ENCODE measurements around the gene MMP7.

The MMP7 gene

GRCh38 chr11:102486584-102486983 is 44.0 kb downstream of the MMP7 start:
- Histone ChIP-seq H3K27ac (no peak overlapping the region), H3K4me1 (no peaks in the 10 kb centered on the region), H3K9ac (no peak overlapping the region), H3K4me2 (no peak overlapping the region), H3K27me3 (no peaks in the 10 kb centered on the region), H3K4me3 (no peak overlapping the region), H3K9me3 (no peaks in the 10 kb centered on the region), H3K36me3 (no peaks in the 10 kb centered on the region), H4K20me1 (no peaks in the 10 kb centered on the region)
- no peak for TF ChIP-seq Cebpa-rat (IDR thresholded peaks at IDR 0.05)

GRCh38 chr11:102485095-102485722 is 45.3 kb downstream of the MMP7 start:
- H3K9ac ChIP-seq: no peak overlapping the region
- H3K4me2 ChIP-seq: no peak overlapping the region
- H3K27ac ChIP-seq: no peak overlapping the region
- H3K4me1 ChIP-seq: no peaks in the 10 kb centered on the region
- H3K9me3 ChIP-seq: no peaks in the 10 kb centered on the region
- no peaks in the 10 kb centered on the region for H3K27me3 ChIP-seq
- H4K20me1 ChIP-seq: no peaks in the 10 kb centered on the region
- no peak for TF ChIP-seq Cebpa-rat (IDR thresholded peaks at IDR 0.05)
- no peaks in the 10 kb centered on the region for H3K36me3 ChIP-seq
- no peak overlapping the region for H3K4me3 ChIP-seq

- no peak for TF ChIP-seq Cebpa-rat (IDR thresholded peaks at IDR 0.05)
- no peaks in the 10 kb centered on the region for H3K36me3 ChIP-seq
- H3K4me3 ChIP-seq: no peak overlapping the region
- no peaks in the 10 kb centered on the region for H3K27me3 ChIP-seq
- H3K9ac ChIP-seq: no peak overlapping the region
- peaks cover under 1% of the 10 kb centered on the region; the same call in 1 of the 2 replicates for H3K4me1 ChIP-seq
- H3K9me3 ChIP-seq: no peaks in the 10 kb centered on the region
- no peak overlapping the region for H3K27ac ChIP-seq
- H3K4me2 ChIP-seq: no peak overlapping the region
- H4K20me1 ChIP-seq: no peaks in the 10 kb centered on the region
Measured at GRCh38 chr11:102482433-102482832, 48.1 kb downstream of the MMP7 start.

GRCh38 chr11:102479733-102480132 is 50.8 kb downstream of the MMP7 start:
- Histone ChIP-seq H3K9ac (no peak overlapping the region), H3K36me3 (no peaks in the 10 kb centered on the region), H3K4me2 (no peak overlapping the region), H3K4me1 (peaks cover 13% of the 10 kb centered on the region), H3K9me3 (no peaks in the 10 kb centered on the region), H3K27me3 (no peaks in the 10 kb centered on the region), H3K27ac (no peak overlapping the region), H3K4me3 (no peak overlapping the region), H4K20me1 (no peaks in the 10 kb centered on the region)
- no peak for TF ChIP-seq Cebpa-rat (IDR thresholded peaks at IDR 0.05)

GRCh38 chr11:102478673-102479299 is 51.8 kb downstream of the MMP7 start:
- no peaks in the 10 kb centered on the region for H3K9me3 ChIP-seq
- H3K36me3 ChIP-seq: no peaks in the 10 kb centered on the region
- TF ChIP-seq Cebpa-rat (IDR thresholded peaks at IDR 0.05): no peak
- H3K4me3 ChIP-seq: no peak overlapping the region
- no peak overlapping the region for H3K27ac ChIP-seq
- H3K4me2 ChIP-seq: no peak overlapping the region
- H3K4me1 ChIP-seq: peaks cover 13% of the 10 kb centered on the region
- H3K9ac ChIP-seq: no peak overlapping the region
- H4K20me1 ChIP-seq: no peaks in the 10 kb centered on the region
- H3K27me3 ChIP-seq: no peaks in the 10 kb centered on the region

GRCh38 chr11:102476812-102477211 is 53.7 kb downstream of the MMP7 start:
- H3K4me2 ChIP-seq: peak overlapping the region; percentile 49
- H3K9me3 ChIP-seq: no peaks in the 10 kb centered on the region
- H3K27ac ChIP-seq: no peak overlapping the region
- peaks cover 13% of the 10 kb centered on the region for H3K4me1 ChIP-seq
- no peaks in the 10 kb centered on the region for H3K36me3 ChIP-seq
- no peak overlapping the region for H3K4me3 ChIP-seq
- H3K9ac ChIP-seq: no peak overlapping the region
- no peaks in the 10 kb centered on the region for H3K27me3 ChIP-seq
- H4K20me1 ChIP-seq: no peaks in the 10 kb centered on the region
- TF ChIP-seq Cebpa-rat (IDR thresholded peaks at IDR 0.05): no peak

GRCh38 chr11:102476069-102476468 is 54.5 kb downstream of the MMP7 start:
- no peak overlapping the region for H3K4me3 ChIP-seq
- no peaks in the 10 kb centered on the region for H3K27me3 ChIP-seq
- peaks cover 18% of the 10 kb centered on the region for H3K4me1 ChIP-seq
- no peak for TF ChIP-seq Cebpa-rat (IDR thresholded peaks at IDR 0.05)
- no peak overlapping the region for H3K27ac ChIP-seq
- H3K4me2 ChIP-seq: no peak overlapping the region
- H4K20me1 ChIP-seq: no peaks in the 10 kb centered on the region
- no peak overlapping the region for H3K9ac ChIP-seq
- no peaks in the 10 kb centered on the region for H3K9me3 ChIP-seq
- no peaks in the 10 kb centered on the region for H3K36me3 ChIP-seq

GRCh38 chr11:102473543-102473942 is 57.0 kb downstream of the MMP7 start:
- Histone ChIP-seq H3K9ac (no peak overlapping the region), H3K4me2 (no peak overlapping the region), H3K4me3 (no peak overlapping the region), H3K9me3 (no peaks in the 10 kb centered on the region), H3K27me3 (no peaks in the 10 kb centered on the region), H3K27ac (no peak overlapping the region), H3K36me3 (no peaks in the 10 kb centered on the region), H4K20me1 (no peaks in the 10 kb centered on the region), H3K4me1 (peaks cover 41% of the 10 kb centered on the region)
- no peak for TF ChIP-seq Cebpa-rat (IDR thresholded peaks at IDR 0.05)

GRCh38 chr11:102472127-102472526 is 58.4 kb downstream of the MMP7 start:
- Histone ChIP-seq H3K4me1 (peaks cover 51% of the 10 kb centered on the region), H3K9me3 (no peaks in the 10 kb centered on the region)

GRCh38 chr11:102471474-102471873 is 59.1 kb downstream of the MMP7 start:
- no peak overlapping the region for H3K4me3 ChIP-seq
- H3K36me3 ChIP-seq: no peaks in the 10 kb centered on the region
- no peaks in the 10 kb centered on the region for H3K9me3 ChIP-seq
- peaks cover 51% of the 10 kb centered on the region for H3K4me1 ChIP-seq
- no peaks in the 10 kb centered on the region for H4K20me1 ChIP-seq
- no peak overlapping the region for H3K27ac ChIP-seq
- TF ChIP-seq Cebpa-rat (IDR thresholded peaks at IDR 0.05): no peak
- no peaks in the 10 kb centered on the region for H3K27me3 ChIP-seq
- no peak overlapping the region for H3K9ac ChIP-seq
- peak overlapping the region; percentile 23; the same call in 1 of the 2 replicates for H3K4me2 ChIP-seq

More at GRCh38 chr11:102472127-102472526, 58.4 kb downstream of the MMP7 start:
- H3K36me3 ChIP-seq: no peaks in the 10 kb centered on the region
- no peak for TF ChIP-seq Cebpa-rat (IDR thresholded peaks at IDR 0.05)
- H3K9ac ChIP-seq: no peak overlapping the region
- no peak overlapping the region for H3K4me3 ChIP-seq
- H3K4me2 ChIP-seq: no peak overlapping the region
- H3K27ac ChIP-seq: no peak overlapping the region
- no peaks in the 10 kb centered on the region for H3K27me3 ChIP-seq
- H4K20me1 ChIP-seq: no peaks in the 10 kb centered on the region
